Muscle layer of colon (tissue), 2 donors: Measurements from ENCODE around the gene EID3.
"Not testable (repeated sequence)": the region's sequence is repeated elsewhere in the genome, so short reads cannot be mapped to it uniquely, and the experiment has no call there.

ENCODE experiments used
- H3K27ac ChIP-seq: one replicate; pipeline ENCODE4 v1.7.0; 2013; ENCODE audit warnings: low read depth, mild to moderate bottlenecking, low read length, moderate library complexity
- H3K27me3 ChIP-seq, 2 donors: one replicate each; pipeline ENCODE4 v1.7.0; 2013; ENCODE audit warnings: low read length in 2 of 2, mild to moderate bottlenecking in 2 of 2; ENCODE audit not compliant: insufficient read depth in 2 of 2, control insufficient read depth in 1 of 2
- H3K36me3 ChIP-seq: one replicate; pipeline ENCODE4 v1.7.0; 2013; ENCODE audit warnings: mild to moderate bottlenecking, low read length; ENCODE audit not compliant: insufficient read depth
- H3K4me1 ChIP-seq: one replicate; pipeline ENCODE4 v1.7.0; 2013; ENCODE audit warnings: mild to moderate bottlenecking, low read length; ENCODE audit not compliant: insufficient read depth
- H3K4me3 ChIP-seq, 2 donors: one replicate each; pipeline ENCODE4 v1.7.0; 2013; ENCODE audit warnings: low read length in 2 of 2, low read depth in 1 of 2, mild to moderate bottlenecking in 1 of 2, moderate library complexity in 1 of 2
- H3K9ac ChIP-seq: one replicate; pipeline ENCODE4 v1.7.0; 2013; ENCODE audit warnings: low read length
- H3K9me3 ChIP-seq: one replicate; pipeline ENCODE4 v1.7.0; 2013; ENCODE audit warnings: mild to moderate bottlenecking, low read length
- donor health status: abdominal sarcoma.
- donor health status: Adenocarcinoma of cecum.

EID3 gene

GRCh38 chr12:104303538-104304151 is at the start of gene EID3:
EID3 (plus strand) TSS chr12:104303739; CDS start chr12:104303935, 196 bp downstream.
- peaks cover 43% of the 10 kb centered on the region for H3K4me1 ChIP-seq
- no peaks in the 10 kb centered on the region for H3K27me3 ChIP-seq
- H3K36me3 ChIP-seq, result no peaks in the 10 kb centered on the region
- H3K9ac ChIP-seq, result peak within 1 kb of the TSS; percentile 52
- H3K4me3 ChIP-seq, result peak within 1 kb of the TSS; percentile 49 to 70
- H3K9me3 ChIP-seq, result no peaks in the 10 kb centered on the region
- peak within 1 kb of the TSS; percentile 75 for H3K27ac ChIP-seq

GRCh38 chr12:104257913-104258472 is 45.5 kb upstream of the EID3 start:
- H3K9me3 ChIP-seq, result no peaks in the 10 kb centered on the region
- H3K27me3 ChIP-seq, result no peaks in the 10 kb centered on the region
- H3K4me3 ChIP-seq, result no peak overlapping the region
- no peak overlapping the region for H3K27ac ChIP-seq
- H3K36me3 ChIP-seq, result no peaks in the 10 kb centered on the region
- no peak overlapping the region for H3K9ac ChIP-seq
- no peaks in the 10 kb centered on the region for H3K4me1 ChIP-seq

- Histone ChIP-seq H3K4me3 (no peak overlapping the region), H3K9ac (no peak overlapping the region), H3K27me3 (no peaks in the 10 kb centered on the region), H3K4me1 (no peaks in the 10 kb centered on the region), H3K9me3 (no peaks in the 10 kb centered on the region), H3K27ac (no peak overlapping the region), H3K36me3 (no peaks in the 10 kb centered on the region)
Observed at GRCh38 chr12:104258476-104259067, 45.0 kb upstream of the EID3 start.

GRCh38 chr12:104263026-104263425 is 40.5 kb upstream of the EID3 start:
- Histone ChIP-seq H3K4me3 (no peak overlapping the region), H3K4me1 (no peaks in the 10 kb centered on the region), H3K9ac (no peak overlapping the region), H3K27ac (no peak overlapping the region), H3K9me3 (no peaks in the 10 kb centered on the region), H3K27me3 (no peaks in the 10 kb centered on the region), H3K36me3 (no peaks in the 10 kb centered on the region)

- no peaks in the 10 kb centered on the region for H3K4me1 ChIP-seq
- H3K9me3 ChIP-seq, result no peaks in the 10 kb centered on the region
- no peaks in the 10 kb centered on the region for H3K27me3 ChIP-seq
- no peak overlapping the region for H3K9ac ChIP-seq
- no peak overlapping the region for H3K4me3 ChIP-seq
- no peak overlapping the region for H3K27ac ChIP-seq
- H3K36me3 ChIP-seq, result no peaks in the 10 kb centered on the region
Observed at GRCh38 chr12:104263580-104264358, 39.8 kb upstream of the EID3 start.

GRCh38 chr12:104265436-104265835 is 38.1 kb upstream of the EID3 start:
- not testable (repeated sequence) for H3K27ac ChIP-seq, H3K27me3 ChIP-seq, H3K9me3 ChIP-seq, H3K4me1 ChIP-seq, H3K9ac ChIP-seq, H3K4me3 ChIP-seq, H3K36me3 ChIP-seq

- Histone ChIP-seq H3K4me1 (no peaks in the 10 kb centered on the region), H3K27ac (no peak overlapping the region), H3K9ac (no peak overlapping the region)
Observed at GRCh38 chr12:104272938-104273337, 30.6 kb upstream of the EID3 start.

GRCh38 chr12:104273503-104273902 is 30.0 kb upstream of the EID3 start:
- Histone ChIP-seq H3K9ac (no peak overlapping the region), H3K36me3 (no peaks in the 10 kb centered on the region), H3K9me3 (no peaks in the 10 kb centered on the region), H3K4me3 (no peak overlapping the region), H3K27ac (no peak overlapping the region), H3K4me1 (no peaks in the 10 kb centered on the region), H3K27me3 (no peaks in the 10 kb centered on the region)

More at GRCh38 chr12:104272938-104273337, 30.6 kb upstream of the EID3 start:
- Histone ChIP-seq H3K4me3 (no peak overlapping the region), H3K36me3 (no peaks in the 10 kb centered on the region), H3K27me3 (no peaks in the 10 kb centered on the region), H3K9me3 (no peaks in the 10 kb centered on the region)

- Histone ChIP-seq H3K36me3 (no peaks in the 10 kb centered on the region), H3K4me1 (no peaks in the 10 kb centered on the region), H3K9me3 (no peaks in the 10 kb centered on the region), H3K9ac (no peak overlapping the region), H3K4me3 (no peak overlapping the region), H3K27me3 (no peaks in the 10 kb centered on the region), H3K27ac (no peak overlapping the region)
Observed at GRCh38 chr12:104274811-104275210, 28.7 kb upstream of the EID3 start.

GRCh38 chr12:104275689-104276088 is 27.9 kb upstream of the EID3 start:
- Histone ChIP-seq H3K9ac (no peak overlapping the region), H3K27me3 (no peaks in the 10 kb centered on the region), H3K36me3 (no peaks in the 10 kb centered on the region), H3K27ac (no peak overlapping the region), H3K9me3 (no peaks in the 10 kb centered on the region), H3K4me3 (peak overlapping the region in 1 of 2 donors; percentile 33), H3K4me1 (peaks cover 5% of the 10 kb centered on the region)

GRCh38 chr12:104276273-104277131 is 27.0 kb upstream of the EID3 start:
- no peaks in the 10 kb centered on the region for H3K36me3 ChIP-seq
- no peak overlapping the region for H3K9ac ChIP-seq
- H3K4me1 ChIP-seq, result peaks cover 5% of the 10 kb centered on the region
- no peaks in the 10 kb centered on the region for H3K9me3 ChIP-seq
- no peaks in the 10 kb centered on the region for H3K27me3 ChIP-seq
- peak overlapping the region in 1 of 2 donors; percentile 33 for H3K4me3 ChIP-seq
- H3K27ac ChIP-seq, result no peak overlapping the region
